ENCODE data around the gene COX17.

COX17 gene

GRCh38 chr3:119647171-119647570 is 30.0 kb downstream of the COX17 start:
- in situ Hi-C loops (cut with HindIII; ENCODE audit: low sequenced_read_pairs) = no loop called here
- no peak for TF ChIP-seq CTCF (IDR thresholded peaks at IDR 0.05; ENCODE audit: low read depth, low read length, missing control alignments)
- DNase-seq (ENCODE audit: low read depth) = no peak
- H3K4me3 ChIP-seq (ENCODE audit: low read depth, low read length) = no peak overlapping the region

- no peak for DNase-seq (ENCODE audit: low read depth)
- no peak for TF ChIP-seq CTCF (IDR thresholded peaks at IDR 0.05; ENCODE audit: low read depth, low read length, missing control alignments)
- H3K4me3 ChIP-seq (ENCODE audit: low read depth, low read length) = no peak overlapping the region
- in situ Hi-C loops (cut with HindIII; ENCODE audit: low sequenced_read_pairs) = no loop called here
Measured at GRCh38 chr3:119645813-119646212, 31.4 kb downstream of the COX17 start.

- in situ Hi-C loops (cut with HindIII; ENCODE audit: low sequenced_read_pairs) = no loop called here
- H3K4me3 ChIP-seq (ENCODE audit: low read depth, low read length) = no peak overlapping the region
- no peak for DNase-seq (ENCODE audit: low read depth)
- TF ChIP-seq CTCF (IDR thresholded peaks at IDR 0.05; ENCODE audit: low read depth, low read length, missing control alignments) = no peak
Measured at GRCh38 chr3:119644481-119644880, 32.7 kb downstream of the COX17 start.

- H3K4me3 ChIP-seq (ENCODE audit: low read depth, low read length) = no peak overlapping the region
- in situ Hi-C loops (cut with HindIII; ENCODE audit: low sequenced_read_pairs) = no loop called here
- peak; percentile 36 for DNase-seq (ENCODE audit: low read depth)
- TF ChIP-seq CTCF (IDR thresholded peaks at IDR 0.05; ENCODE audit: low read depth, low read length, missing control alignments) = no peak
Measured at GRCh38 chr3:119643528-119643927, 33.7 kb downstream of the COX17 start.

GRCh38 chr3:119642746-119643473 is 34.3 kb downstream of the COX17 start:
- H3K4me3 ChIP-seq (ENCODE audit: low read depth, low read length) = no peak overlapping the region
- no peak for DNase-seq (ENCODE audit: low read depth)
- in situ Hi-C loops (cut with HindIII; ENCODE audit: low sequenced_read_pairs) = no loop called here
- TF ChIP-seq CTCF (IDR thresholded peaks at IDR 0.05; ENCODE audit: low read depth, low read length, missing control alignments) = no peak

- H3K4me3 ChIP-seq (ENCODE audit: low read depth, low read length) = no peak overlapping the region
- TF ChIP-seq CTCF (IDR thresholded peaks at IDR 0.05; ENCODE audit: low read depth, low read length, missing control alignments) = no peak
- DNase-seq (ENCODE audit: low read depth) = no peak
- in situ Hi-C loops (cut with HindIII; ENCODE audit: low sequenced_read_pairs) = no loop called here
Measured at GRCh38 chr3:119641416-119641815, 35.8 kb downstream of the COX17 start.
